ENCODE data around the gene SLC38A3. TPM values are rescaled to one million over a fixed set of nuclear protein-coding genes. Genes with fewer than 3 reads are reported as not detected.

The SLC38A3 gene
- total and polyA plus RNA-seq, 2 experiments from 2014 or later, result 0.28 to 1.3 TPM

- Histone ChIP-seq H2AFZ (no peak overlapping the region), H3K9me2 (ENCODE audit: insufficient read depth) (no peaks in the 10 kb centered on the region), H3K27ac (ENCODE audit: low read depth) (no peak overlapping the region), H3K27me3 (ENCODE audit: insufficient read depth) (peaks cover 4% of the 10 kb centered on the region), H3K36me3 (ENCODE audit: insufficient read depth) (no peaks in the 10 kb centered on the region), H3F3A (replicated peaks; ENCODE audit: low read depth) (peaks cover 13% of the 10 kb centered on the region), H4K20me1 (replicated peaks; ENCODE audit: insufficient read depth) (no peaks in the 10 kb centered on the region), H3K4me3 (no peak overlapping the region), H3K79me2 (replicated peaks; ENCODE audit: insufficient read depth) (0 out of 2 replicates have a peak, but pooled peaks cover 6% of the 10 kb centered on the region), H3K4me2 (no peak overlapping the region), H3K4me1 (ENCODE audit: insufficient read depth) (peaks cover 16% of the 10 kb centered on the region)
- TF ChIP-seq ZNF331 (CRISPR knock-in tag; IDR thresholded peaks at IDR 0.05; ENCODE audit: low read depth) (no peak), EZH2 (IDR thresholded peaks at IDR 0.05; ENCODE audit: low read depth, unreplicated experiment) (no peak), STAT1 (IDR thresholded peaks at IDR 0.05; ENCODE audit: unreplicated experiment) (no peak), NANOG (IDR thresholded peaks at IDR 0.05; ENCODE audit: borderline replicate concordance) (no peak), POLR2AphosphoS5 (IDR thresholded peaks at IDR 0.05; ENCODE audit: low read depth) (no peak), ETS1 (IDR thresholded peaks at IDR 0.05) (no peak), CTCF (conservative IDR thresholded peaks at IDR 0.05; ENCODE audit: low read depth in 2 of 2) (no peak), ZNF462 (CRISPR knock-in tag; IDR thresholded peaks at IDR 0.05) (no peak), CREB1 (CRISPR knock-in tag; IDR thresholded peaks at IDR 0.05; ENCODE audit: low read depth) (no peak), REST (IDR thresholded peaks at IDR 0.05; ENCODE audit: unreplicated experiment) (no peak), JUNB (IDR thresholded peaks at IDR 0.05; ENCODE audit: unreplicated experiment) (no peak), ZNF114 (CRISPR knock-in tag; IDR thresholded peaks at IDR 0.05) (no peak)
- no peak for DNase-seq (ENCODE audit: low spot score)
- Mint-ChIP-seq H3K27me3 (ENCODE audit: insufficient read depth, low read depth, poor library complexity) (peaks cover 35% of the 10 kb centered on the region), H3K36me3 (ENCODE audit: low read depth) (no peaks in the 10 kb centered on the region), H3K9me3 (no peaks in the 10 kb centered on the region), H3K4me3 (no peak overlapping the region; the same call in 2 of the 3 replicates), H3K27ac (no peak overlapping the region), H3K4me1 (peaks cover 24% of the 10 kb centered on the region)
- no peak for ATAC-seq
Measured at GRCh38 chr3:50229490-50229889, 24.4 kb downstream of the SLC38A3 start.

Measured in GM23338 (cell line).